ENCODE results near the gene PIP5K1B.

DNA sequence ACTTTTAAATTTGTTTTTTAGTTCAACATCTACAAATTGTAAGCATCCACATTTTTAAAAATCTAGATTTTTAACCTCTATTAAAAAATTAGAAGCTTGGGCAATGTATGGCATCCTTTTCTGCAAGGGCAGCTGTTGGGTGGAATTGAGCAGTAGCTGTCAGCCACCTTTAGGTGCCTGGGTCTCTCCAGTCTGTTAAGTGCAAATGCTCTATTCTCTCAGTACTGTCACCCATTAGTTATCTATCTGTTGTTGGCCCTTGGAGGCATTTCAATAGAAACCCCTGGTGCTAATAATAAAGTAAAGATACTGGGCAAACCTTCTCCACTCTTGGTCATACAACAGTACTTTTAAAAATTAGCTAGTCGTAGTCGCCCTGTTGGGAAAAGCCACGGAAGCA, 63.6 kb downstream of the PIP5K1B start:
- TF ChIP-seq, protein P1, sequence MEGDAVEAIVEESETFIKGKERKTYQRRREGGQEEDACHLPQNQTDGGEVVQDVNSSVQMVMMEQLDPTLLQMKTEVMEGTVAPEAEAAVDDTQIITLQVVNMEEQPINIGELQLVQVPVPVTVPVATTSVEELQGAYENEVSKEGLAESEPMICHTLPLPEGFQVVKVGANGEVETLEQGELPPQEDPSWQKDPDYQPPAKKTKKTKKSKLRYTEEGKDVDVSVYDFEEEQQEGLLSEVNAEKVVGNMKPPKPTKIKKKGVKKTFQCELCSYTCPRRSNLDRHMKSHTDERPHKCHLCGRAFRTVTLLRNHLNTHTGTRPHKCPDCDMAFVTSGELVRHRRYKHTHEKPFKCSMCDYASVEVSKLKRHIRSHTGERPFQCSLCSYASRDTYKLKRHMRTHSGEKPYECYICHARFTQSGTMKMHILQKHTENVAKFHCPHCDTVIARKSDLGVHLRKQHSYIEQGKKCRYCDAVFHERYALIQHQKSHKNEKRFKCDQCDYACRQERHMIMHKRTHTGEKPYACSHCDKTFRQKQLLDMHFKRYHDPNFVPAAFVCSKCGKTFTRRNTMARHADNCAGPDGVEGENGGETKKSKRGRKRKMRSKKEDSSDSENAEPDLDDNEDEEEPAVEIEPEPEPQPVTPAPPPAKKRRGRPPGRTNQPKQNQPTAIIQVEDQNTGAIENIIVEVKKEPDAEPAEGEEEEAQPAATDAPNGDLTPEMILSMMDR (IDR thresholded peaks at IDR 0.05; ENCODE audit: low read length), result no peak
- TF ChIP-seq EZH2 (IDR thresholded peaks at IDR 0.05; ENCODE audit: borderline replicate concordance, low read length), result no peak
